HCT116 (cell line): ENCODE results near the gene NXPH1. TPM values are rescaled to one million over a fixed set of nuclear protein-coding genes. Genes with fewer than 3 reads are reported as not detected.

Experiments
- ATAC-seq: fragments of 200-7000 bp; cut with Tn5 transposase; 2 replicates; pipeline ENCODE4 v1.9.1; 2020; ENCODE audit warnings: mild to moderate bottlenecking, moderate library complexity
- BruUV-seq: library from RNA; stranded (reverse); fragments of 400-500 nt; replicated peaks from 2 replicates; lab custom pipeline; 2021; lab: Mats Ljungman, UMichigan
- CTCF ChIA-PET: fragments of 300-600 bp; sonication (Branson Sonifier 250); formaldehyde crosslinking; loops from one replicate; lab custom pipeline; 2021; ENCODE audit warnings: antibody characterized with exemption; lab: Charles Lee
- POLR2A ChIA-PET: fragments of 300-600, 350-600 bp; sonication (Branson Sonifier 250); formaldehyde crosslinking; loops from one replicate; lab custom pipeline; 2021; ENCODE audit warnings: antibody characterized with exemption; lab: Charles Lee
- RAD21 ChIA-PET, 2 experiments: fragments of 300-600 bp; sonication (Branson Sonifier 250); formaldehyde crosslinking; loops; one replicate each; lab custom pipeline; 2023; ENCODE audit warnings: low total read pairs in 2 of 2; ENCODE audit not compliant: uncharacterized antibody in 2 of 2, unreplicated experiment in 2 of 2, low non-redundant PET in 1 of 2; lab: Charles Lee
- DNase-seq: peaks from one replicate; pipeline ENCODE4 v3.0.0-alpha.2; 2010; ENCODE audit warnings: low read depth, low spot score
- H2AFZ ChIP-seq: fragments of 200-600 bp; shearing (Covaris generic), sonication (generic); 2 replicates; pipeline ENCODE4 v1.6.1; 2017; ENCODE audit warnings: low read depth, mixed run types, mixed read lengths, antibody characterized with exemption, low read length; ENCODE audit not compliant: poor library complexity, severe bottlenecking
- H3K27ac ChIP-seq: 2 replicates; pipeline ENCODE4 v1.5.1; 2012; ENCODE audit warnings: low read depth, low read length
- H3K27me3 ChIP-seq: fragments of 200-600 bp; sonication (generic); 2 replicates; pipeline ENCODE4 v1.6.1; 2016; ENCODE audit warnings: mixed run types, low read length, mixed read lengths; ENCODE audit not compliant: insufficient read depth
- H3K36me3 ChIP-seq, 2 experiments: fragments of 200-500 bp in 1 of 2; fragments of 200-600 bp in 1 of 2; sonication (Bioruptor generic) in 1 of 2; sonication (generic) in 1 of 2; 2 replicates each; pipeline versions ENCODE4 v1.5.1 to v1.6.1; 2014 to 2016; ENCODE audit warnings: low read length in 2 of 2, inconsistent platforms in 1 of 2, mixed read lengths in 1 of 2, mixed run types in 1 of 2; ENCODE audit not compliant: insufficient read depth in 2 of 2, control insufficient read depth in 1 of 2
- H3K4me1 ChIP-seq, 2 experiments: fragments of 200-600 bp in 1 of 2; sonication (generic) in 1 of 2; 2 replicates each; pipeline versions ENCODE4 v1.5.1 to v1.6.1; 2012 to 2017; ENCODE audit warnings: low read length in 2 of 2, inconsistent platforms in 1 of 2, mild to moderate bottlenecking in 1 of 2, mixed read lengths in 1 of 2, mixed run types in 1 of 2, moderate library complexity in 1 of 2; ENCODE audit not compliant: insufficient read depth in 2 of 2, control insufficient read depth in 1 of 2
- H3K4me2 ChIP-seq: fragments of 200-600 bp; sonication (generic); 2 replicates; pipeline ENCODE4 v1.6.1; 2017; ENCODE audit warnings: mixed run types, low read length, mixed read lengths
- H3K4me3 ChIP-seq, 2 experiments: fragments of 200-600 bp in 1 of 2; sonication (generic) in 1 of 2; replicated peaks in 1 of 2; 2 replicates each; pipeline ENCODE4 v1.5.1; 2011 to 2016; ENCODE audit warnings: low read length in 2 of 2, control low read depth in 1 of 2, low read depth in 1 of 2, mild to moderate bottlenecking in 1 of 2, mixed read lengths in 1 of 2, mixed run types in 1 of 2
- H3K79me2 ChIP-seq: fragments of 200-600 bp; sonication (generic); 2 replicates; pipeline ENCODE4 v1.6.1; 2017; ENCODE audit warnings: mild to moderate bottlenecking, mixed run types, low read length, moderate library complexity, mixed read lengths; ENCODE audit not compliant: insufficient read depth
- H3K9ac ChIP-seq: fragments of 200-600 bp; sonication (generic); 2 replicates; pipeline ENCODE4 v1.6.1; 2016; ENCODE audit warnings: low read length, mixed read lengths
- H3K9me2 ChIP-seq: fragments of 200-600 bp; sonication (generic), shearing (Covaris generic); 2 replicates; pipeline ENCODE4 v1.6.1; 2017; ENCODE audit warnings: mixed run types, mild to moderate bottlenecking, moderate library complexity; ENCODE audit not compliant: insufficient read depth
- H3K9me3 ChIP-seq, 2 experiments: fragments of 200-500 bp in 1 of 2; fragments of 200-600 bp in 1 of 2; sonication (Bioruptor generic) in 1 of 2; sonication (generic) in 1 of 2; 2 replicates each; pipeline ENCODE4 v1.6.1; 2014 to 2017; ENCODE audit warnings: low read length in 2 of 2, mixed read lengths in 2 of 2, inconsistent platforms in 1 of 2, low read depth in 1 of 2, mild to moderate bottlenecking in 1 of 2, mixed run types in 1 of 2, moderate library complexity in 1 of 2; ENCODE audit not compliant: control insufficient read depth in 1 of 2, insufficient read depth in 1 of 2
- H4K20me1 ChIP-seq: fragments of 200-600 bp; sonication (generic), shearing (Covaris generic); 2 replicates; pipeline ENCODE4 v1.6.1; 2017; ENCODE audit warnings: mixed run types, mild to moderate bottlenecking, moderate library complexity; ENCODE audit not compliant: insufficient read depth
- CBX3 ChIP-seq: IDR thresholded peaks from 2 replicates; pipeline ENCODE4 v1.6.1; 2012; ENCODE audit warnings: low read depth
- CEBPB ChIP-seq: IDR thresholded peaks from 2 replicates; pipeline ENCODE4 v1.6.1; 2012; ENCODE audit warnings: low read depth
- EGR1 ChIP-seq: IDR thresholded peaks from 2 replicates; pipeline ENCODE4 v1.6.1; 2012; ENCODE audit warnings: low read depth
- ELF1 ChIP-seq: IDR thresholded peaks from 2 replicates; pipeline ENCODE4 v1.6.1; 2012; ENCODE audit warnings: low read depth, borderline replicate concordance
- EZH2 ChIP-seq: fragments of 200-600 bp; sonication (generic); IDR thresholded peaks from 2 replicates; pipeline ENCODE4 v1.6.1; 2017; ENCODE audit warnings: antibody characterized with exemption, mixed run types
- EZH2phosphoT487 ChIP-seq: fragments of 200-600 bp; IDR thresholded peaks from 2 replicates; pipeline ENCODE4 v1.6.1; 2018; ENCODE audit warnings: antibody characterized with exemption, borderline replicate concordance
- TCF7L2 ChIP-seq: IDR thresholded peaks from 2 replicates; pipeline ENCODE4 v1.7.0; 2011; ENCODE audit warnings: borderline replicate concordance, inconsistent platforms; ENCODE audit not compliant: insufficient read depth, insufficient read length; ENCODE audit errors: extremely low read depth
- YY1 ChIP-seq: IDR thresholded peaks from 2 replicates; pipeline ENCODE4 v1.6.1; 2011; ENCODE audit warnings: low read length, low read depth, moderate library complexity, mild to moderate bottlenecking; ENCODE audit not compliant: insufficient replicate concordance; ENCODE audit errors: extremely low read depth
- ZFX ChIP-seq: fragments of 450-650 bp; IDR thresholded peaks from 2 replicates; pipeline ENCODE4 v1.6.1; 2017
- intact Hi-C: fragments of 100-400 bp; cut with micrococcal nuclease; formaldehyde crosslinking; loops from 2 replicates; pipeline ENCODE4 v1.10.0; 2022
- total RNA-seq: library from RNA; stranded (reverse); gene quantifications from one replicate; pipeline ENCODE4 v1.2.1, GENCODE V29; 2021; ENCODE audit not compliant: unreplicated experiment
- TF ChIP-seq, protein P1 (sequence below), 3 experiments: fragments of 200-600 bp in 1 of 3; sonication (generic) in 1 of 3; IDR thresholded peaks in 2 of 3; conservative IDR thresholded peaks in 1 of 3; 2 replicates each; pipeline ENCODE4 v1.5.1; 2012 to 2017; ENCODE audit warnings: low read depth in 2 of 3, low read length in 2 of 3, antibody characterized with exemption in 1 of 3, borderline replicate concordance in 1 of 3, control low read depth in 1 of 3, mild to moderate bottlenecking in 1 of 3, mixed read lengths in 1 of 3, mixed run types in 1 of 3, moderate library complexity in 1 of 3; ENCODE audit not compliant: insufficient read depth in 1 of 3
- TF ChIP-seq, protein P2 (sequence below): IDR thresholded peaks from 2 replicates; pipeline ENCODE4 v1.6.1; 2012

The NXPH1 gene
- total RNA-seq, 1 experiment from 2014 or later, result 0.17 TPM

DNA sequence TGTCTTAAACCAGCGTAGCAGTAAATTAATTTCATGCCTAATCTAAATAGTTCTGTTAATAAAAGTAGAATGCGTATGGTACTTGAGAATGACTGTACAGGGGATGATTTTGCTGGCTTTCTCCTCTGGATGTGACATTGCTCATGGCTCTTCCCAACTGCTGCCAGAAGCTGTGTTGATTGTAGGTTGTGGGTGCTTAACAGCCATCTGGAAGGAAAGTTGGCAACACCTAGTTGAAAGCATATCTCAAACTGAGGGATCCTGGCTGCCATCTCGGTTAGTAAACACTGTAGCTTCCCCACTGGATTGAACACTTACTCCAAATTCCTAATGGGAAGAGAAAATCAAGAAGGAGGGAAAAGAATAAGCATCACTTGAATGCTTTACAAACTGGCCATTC, 130.9 kb downstream of the NXPH1 start:
- Histone ChIP-seq H3K4me1 (no peaks in the 10 kb centered on the region), H3K9ac (no peak overlapping the region), H3K4me2 (no peak overlapping the region), H3K27me3 (no peaks in the 10 kb centered on the region), H3K4me3 (no peak overlapping the region), H3K9me3 (no peaks in the 10 kb centered on the region), H3K9me2 (no peaks in the 10 kb centered on the region), H2AFZ (no peak overlapping the region), H3K36me3 (no peaks in the 10 kb centered on the region), H3K79me2 (no peaks in the 10 kb centered on the region), H4K20me1 (no peaks in the 10 kb centered on the region), H3K27ac (no peak overlapping the region)
- TF ChIP-seq ELF1 (no peak), CEBPB (no peak), YY1 (no peak), EZH2phosphoT487 (no peak), CBX3 (no peak), EZH2 (no peak), ZFX (no peak), EGR1 (no peak), TCF7L2 (no peak)
- TF ChIP-seq, protein P1, sequence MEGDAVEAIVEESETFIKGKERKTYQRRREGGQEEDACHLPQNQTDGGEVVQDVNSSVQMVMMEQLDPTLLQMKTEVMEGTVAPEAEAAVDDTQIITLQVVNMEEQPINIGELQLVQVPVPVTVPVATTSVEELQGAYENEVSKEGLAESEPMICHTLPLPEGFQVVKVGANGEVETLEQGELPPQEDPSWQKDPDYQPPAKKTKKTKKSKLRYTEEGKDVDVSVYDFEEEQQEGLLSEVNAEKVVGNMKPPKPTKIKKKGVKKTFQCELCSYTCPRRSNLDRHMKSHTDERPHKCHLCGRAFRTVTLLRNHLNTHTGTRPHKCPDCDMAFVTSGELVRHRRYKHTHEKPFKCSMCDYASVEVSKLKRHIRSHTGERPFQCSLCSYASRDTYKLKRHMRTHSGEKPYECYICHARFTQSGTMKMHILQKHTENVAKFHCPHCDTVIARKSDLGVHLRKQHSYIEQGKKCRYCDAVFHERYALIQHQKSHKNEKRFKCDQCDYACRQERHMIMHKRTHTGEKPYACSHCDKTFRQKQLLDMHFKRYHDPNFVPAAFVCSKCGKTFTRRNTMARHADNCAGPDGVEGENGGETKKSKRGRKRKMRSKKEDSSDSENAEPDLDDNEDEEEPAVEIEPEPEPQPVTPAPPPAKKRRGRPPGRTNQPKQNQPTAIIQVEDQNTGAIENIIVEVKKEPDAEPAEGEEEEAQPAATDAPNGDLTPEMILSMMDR (IDR thresholded peaks at IDR 0.05 in 2 of 3, conservative IDR thresholded peaks at IDR 0.05 in 1 of 3; ENCODE audit: borderline replicate concordance in 1 of 3, insufficient read depth in 1 of 3, low read depth in 2 of 3, low read length in 2 of 3), result no peak
- TF ChIP-seq, protein P2, sequence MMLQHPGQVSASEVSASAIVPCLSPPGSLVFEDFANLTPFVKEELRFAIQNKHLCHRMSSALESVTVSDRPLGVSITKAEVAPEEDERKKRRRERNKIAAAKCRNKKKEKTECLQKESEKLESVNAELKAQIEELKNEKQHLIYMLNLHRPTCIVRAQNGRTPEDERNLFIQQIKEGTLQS, result no peak
- POLR2A ChIA-PET, result no interaction called here
- RAD21 ChIA-PET, result no interaction called here
- CTCF ChIA-PET, result no interaction called here
- no peak for DNase-seq
- no peak for ATAC-seq
- no TSS peak for BruUV-seq
- intact Hi-C loops, result loop anchor here (10.0 kb wide), 1 partner anchor 61 kb away; no protein-coding TSS in a partner anchor
